Amniotic epithelial cell (primary cell): Measurements from ENCODE around the gene SHC2.
A peak's percentile ranks its signal among the peaks of the same experiment; 100 is the strongest.
"Not testable (repeated sequence)": the region's sequence is repeated elsewhere in the genome, so short reads cannot be mapped to it uniquely, and the experiment has no call there.

ENCODE experiments used
- DNase-seq: peaks from one replicate; pipeline ENCODE4 v3.0.0-alpha.2; 2010; ENCODE audit warnings: low read depth

SHC2 gene

DNA sequence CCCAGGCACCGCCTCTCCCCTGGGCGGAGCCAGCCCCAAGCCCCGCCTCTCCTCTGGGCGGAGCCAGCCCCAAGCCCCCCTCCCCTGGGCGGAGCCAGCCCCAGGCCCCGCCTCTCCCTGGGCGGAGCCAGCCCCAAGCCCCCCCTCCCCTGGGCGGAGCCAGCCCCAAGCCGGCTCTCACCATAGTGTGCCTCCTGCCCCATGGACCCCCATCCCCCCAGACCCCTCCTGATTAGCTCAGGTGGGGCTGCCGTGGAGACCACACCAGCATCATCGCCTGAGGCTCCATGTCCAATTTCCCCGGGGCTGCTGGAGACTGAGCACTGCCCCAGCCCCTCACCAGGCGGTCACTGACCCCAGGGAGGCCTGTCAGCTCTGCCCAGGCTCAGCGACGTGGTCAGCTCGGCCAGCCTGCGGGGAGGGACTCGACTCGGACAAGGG lies 31.3 kb upstream of the SHC2 start:
- no peak for DNase-seq

DNA sequence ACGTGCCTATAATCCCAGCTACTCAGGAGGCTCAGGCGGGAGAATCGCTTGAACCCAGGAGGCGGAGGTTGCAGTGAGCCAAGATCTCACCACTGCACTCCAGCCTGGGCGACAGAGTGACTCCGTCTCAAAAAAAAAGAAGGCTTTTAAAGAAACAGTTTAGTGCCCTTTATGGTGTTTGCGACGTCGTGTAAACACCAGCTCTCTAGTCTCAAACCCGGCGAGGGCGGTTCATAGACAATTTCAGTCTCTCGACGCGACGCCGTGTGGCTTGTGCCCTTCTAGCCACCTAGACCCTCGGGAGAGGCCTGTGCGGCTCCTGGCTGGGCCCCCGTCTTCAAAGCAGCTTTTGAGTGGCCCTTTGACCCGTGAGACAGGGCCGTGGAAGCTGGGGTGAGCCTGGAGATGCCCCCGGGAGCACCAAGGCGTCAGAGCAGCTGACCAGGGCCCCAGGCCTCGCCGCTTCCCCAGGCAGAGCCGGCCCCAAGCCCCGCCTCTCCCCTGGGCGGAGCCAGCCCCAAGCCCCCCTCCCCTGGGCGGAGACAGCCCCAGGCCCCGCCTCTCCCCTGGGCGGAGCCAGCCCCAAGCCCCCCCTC lies 30.4 kb upstream of the SHC2 start:
- no peak for DNase-seq

DNA sequence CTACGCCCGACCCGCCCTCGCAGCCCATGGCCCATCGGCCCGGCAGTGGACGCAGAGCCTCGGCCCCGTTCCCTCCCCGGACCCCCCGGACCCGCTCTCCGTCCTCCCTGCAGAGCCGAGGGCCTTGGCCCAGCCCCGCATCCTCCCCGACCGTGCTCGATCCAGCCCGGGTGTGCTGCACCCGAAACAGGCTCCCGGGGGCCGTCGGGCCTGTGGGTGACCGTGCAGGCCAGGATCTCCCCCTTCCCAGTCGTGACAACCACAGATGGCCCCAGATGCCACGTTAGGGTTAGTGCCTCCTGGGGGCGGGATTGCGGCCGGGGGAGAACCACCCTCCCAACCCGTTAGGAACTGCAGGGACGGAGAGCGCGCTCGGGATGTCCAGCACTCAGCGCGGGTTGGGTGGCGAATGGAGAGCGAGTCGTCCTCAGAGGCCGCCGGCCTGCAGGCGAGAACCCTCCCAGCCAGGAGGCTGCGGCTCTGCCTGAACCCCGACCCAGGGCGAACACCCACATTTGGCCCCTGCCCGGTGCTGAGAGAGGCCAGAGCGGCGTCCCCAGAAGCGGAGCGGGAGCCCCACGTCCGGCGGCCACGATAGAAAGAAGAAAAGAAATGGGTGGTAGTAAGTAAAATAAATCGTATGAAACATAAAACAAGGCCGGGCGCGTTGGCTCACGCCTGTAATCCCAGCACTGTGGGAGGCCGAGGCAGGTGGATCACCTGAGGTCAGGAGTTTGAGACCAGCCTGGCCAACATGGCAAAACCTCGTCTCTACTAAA lies 28.8 kb upstream of the SHC2 start:
- DNase-seq = peak; percentile 27

DNA sequence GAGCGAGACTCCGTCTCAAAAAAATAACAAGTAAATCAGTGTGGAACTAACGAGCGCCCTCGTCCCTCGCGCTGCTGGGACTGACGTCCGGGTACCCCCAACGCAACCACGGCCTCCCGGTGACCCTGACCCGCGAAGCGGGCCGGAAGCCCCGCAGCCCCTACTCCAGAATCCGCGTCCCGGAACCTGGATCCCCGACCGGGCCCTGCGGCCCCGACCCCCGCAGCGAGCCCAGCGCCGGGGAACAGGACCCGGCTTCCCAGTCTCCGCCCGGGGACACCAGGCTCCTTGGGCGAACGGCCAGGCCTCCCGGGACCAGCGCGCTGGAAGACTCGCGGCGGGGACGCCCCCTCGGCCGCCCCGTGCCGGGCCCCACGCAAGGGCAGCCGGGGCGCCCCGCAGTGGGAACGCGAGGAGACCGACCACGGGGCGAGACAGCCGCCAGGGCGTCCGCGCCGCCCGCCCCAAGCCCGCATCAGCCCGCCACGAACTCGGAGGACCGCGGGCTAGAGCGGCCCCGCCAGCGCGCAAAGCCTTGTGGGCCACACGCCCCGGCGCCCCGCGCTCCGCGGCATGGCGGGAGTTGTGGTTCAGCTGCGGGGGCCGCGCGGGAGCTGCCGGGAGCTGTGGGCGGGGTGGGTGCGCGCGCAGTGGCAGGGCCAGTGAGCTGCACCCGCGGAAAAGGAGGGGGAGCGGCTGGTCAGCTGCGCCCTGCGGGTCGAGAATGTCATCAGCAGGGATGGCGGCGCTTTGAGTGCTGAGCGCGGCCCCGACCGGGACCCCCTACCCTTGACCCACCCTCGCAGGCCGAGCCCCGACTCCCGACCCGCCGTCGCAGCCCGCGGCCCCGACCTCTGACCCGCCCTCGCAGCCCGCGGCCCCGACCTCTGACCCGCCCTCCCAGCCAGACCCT lies 27.9 kb upstream of the SHC2 start:
- DNase-seq = peak; percentile 91

DNA sequence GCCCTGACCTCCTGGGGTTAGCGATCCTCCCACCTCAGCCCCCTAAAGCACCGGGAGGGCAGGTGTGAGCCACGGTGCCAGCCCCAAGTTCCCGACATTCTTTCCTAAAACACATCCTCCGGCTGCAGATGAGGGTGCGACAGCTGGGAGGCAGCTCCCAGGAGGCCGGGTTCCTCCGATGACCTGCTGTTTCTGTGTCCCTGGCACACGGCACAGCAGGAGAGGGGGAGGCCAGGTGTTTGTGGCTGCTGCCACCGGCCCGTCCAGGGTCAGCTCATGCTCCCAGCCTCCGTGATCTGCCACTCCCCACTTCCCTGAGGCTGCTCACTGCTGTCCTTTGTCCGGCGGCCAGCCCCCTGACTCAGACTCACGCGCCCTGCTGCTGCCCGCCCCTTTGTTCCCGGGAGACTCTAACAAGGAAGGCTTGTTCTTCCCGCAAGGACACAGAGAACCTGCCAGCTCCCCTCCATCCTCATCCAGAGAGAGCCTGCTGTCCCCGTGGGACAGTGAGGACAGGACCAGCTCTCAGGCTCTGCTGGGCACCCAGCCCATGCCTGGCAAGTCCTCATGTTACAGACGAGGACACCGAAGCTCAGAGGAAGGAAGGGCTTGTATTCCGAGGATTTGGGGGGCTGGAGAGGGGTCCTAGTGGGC lies 24.9 kb upstream of the SHC2 start:
- no peak for DNase-seq

DNA sequence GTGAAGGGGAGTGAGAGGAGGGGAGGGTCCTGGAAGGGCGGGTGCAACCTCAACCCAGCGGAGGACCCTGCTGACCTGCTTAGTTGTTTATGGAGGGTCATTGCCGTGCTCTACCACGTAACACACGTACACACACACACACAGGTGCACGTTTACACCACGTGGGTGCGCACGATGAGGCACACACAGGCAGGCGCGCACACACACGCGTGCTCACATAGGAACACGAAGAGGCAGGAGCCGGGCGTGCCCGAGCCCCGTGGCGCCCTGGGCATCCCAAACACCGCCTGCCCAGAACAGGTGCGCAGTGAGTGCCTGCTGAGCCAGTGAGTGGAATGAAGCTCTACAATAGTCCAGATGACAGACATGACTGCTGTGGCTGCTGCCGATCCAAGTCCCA lies 24.2 kb upstream of the SHC2 start:
- DNase-seq = no peak

DNA sequence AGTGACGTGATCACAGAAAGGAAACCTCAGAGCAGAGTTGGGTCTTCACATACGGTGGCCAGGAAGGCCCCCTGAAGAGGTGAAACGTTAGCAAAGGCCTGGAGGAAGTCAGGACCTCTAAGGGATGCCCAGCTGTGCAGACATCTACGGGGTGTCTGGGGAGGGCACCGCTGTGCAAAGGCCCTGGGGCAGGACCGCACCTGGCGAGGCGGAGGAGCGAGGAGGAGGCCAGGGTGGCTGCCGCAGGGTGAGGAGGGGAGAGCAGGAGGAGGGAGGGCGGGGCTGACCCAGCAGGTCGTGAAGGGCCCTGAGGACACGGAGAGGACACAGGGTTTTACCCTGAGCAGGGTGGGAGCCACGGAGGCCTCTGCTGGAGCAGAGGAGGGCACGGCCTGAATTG lies 23.7 kb upstream of the SHC2 start:
- no peak for DNase-seq

DNA sequence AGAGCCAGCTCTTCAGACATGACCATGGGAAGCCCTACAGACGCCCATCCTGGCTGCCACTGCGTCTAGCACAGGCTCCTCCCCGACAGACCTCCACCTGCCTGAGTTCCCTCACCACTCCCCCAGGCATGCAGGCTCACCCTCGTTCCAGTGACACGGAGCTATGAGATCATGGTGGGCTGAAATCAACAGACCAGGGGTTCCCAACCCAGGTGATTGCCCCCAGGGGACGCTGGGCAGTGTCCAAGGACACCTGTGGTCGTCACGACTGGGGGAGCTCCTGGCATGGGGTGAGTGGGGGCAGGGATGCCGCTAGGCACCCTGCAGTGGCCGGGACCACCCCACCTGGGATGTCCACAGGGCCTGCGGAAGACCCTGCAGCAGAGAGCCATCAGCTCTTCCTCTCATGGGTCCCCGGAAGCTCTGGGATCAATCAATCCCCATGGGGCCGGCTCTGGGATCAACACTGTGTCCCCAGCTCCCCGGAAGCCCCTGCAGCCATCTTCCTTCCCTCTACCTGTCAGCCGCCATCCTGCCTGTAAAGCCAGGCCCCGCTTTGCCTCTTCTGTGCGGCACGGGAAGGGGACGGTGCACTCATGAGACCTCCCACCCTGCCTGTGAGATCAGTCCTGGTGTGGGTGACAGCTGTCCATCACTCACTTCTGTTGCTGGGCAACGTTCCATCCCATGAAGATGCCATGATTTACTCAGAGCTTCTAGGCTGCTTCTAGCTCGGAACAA lies 22.7 kb upstream of the SHC2 start:
- no peak for DNase-seq

DNA sequence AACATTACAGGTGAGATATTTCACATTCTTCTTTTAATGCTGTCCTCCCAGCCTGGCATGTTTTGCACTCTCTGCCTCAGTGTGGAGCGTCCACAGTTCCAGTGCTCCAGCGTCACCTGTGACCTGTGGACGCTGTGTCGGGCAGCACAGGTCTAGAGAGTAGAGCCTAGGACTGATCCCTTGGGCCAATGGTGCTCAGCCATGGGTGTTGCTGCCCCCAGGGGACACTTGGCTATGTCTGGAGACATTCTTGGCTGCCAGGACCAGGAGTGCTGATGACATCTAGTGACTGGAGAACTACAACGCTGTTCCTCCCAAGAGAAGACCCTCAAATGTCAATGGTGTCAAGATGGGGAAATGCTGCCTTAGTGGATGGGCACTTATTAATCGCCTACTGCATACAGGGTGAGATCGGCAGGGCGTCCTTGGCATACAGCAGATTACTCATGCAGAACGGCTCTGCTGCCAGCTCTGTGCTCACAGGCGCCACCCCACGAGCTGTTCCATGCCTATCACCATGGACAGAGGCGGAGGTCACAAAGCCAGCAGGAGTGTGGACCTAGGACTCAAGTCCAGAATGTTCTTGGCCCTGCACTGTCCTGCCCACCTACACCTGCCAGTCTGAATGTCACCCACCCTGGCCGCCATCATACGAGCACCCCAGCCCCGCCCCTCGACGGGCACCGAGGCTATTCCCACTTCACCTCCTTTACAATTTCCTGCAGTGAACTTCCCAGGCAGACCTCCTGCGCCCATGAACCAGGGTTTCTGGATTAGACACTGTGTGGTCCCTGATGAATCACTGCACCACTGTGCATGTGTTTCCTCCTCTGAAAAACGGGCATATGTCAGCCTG lies 21.6 kb upstream of the SHC2 start:
- DNase-seq = peak; percentile 10

DNA sequence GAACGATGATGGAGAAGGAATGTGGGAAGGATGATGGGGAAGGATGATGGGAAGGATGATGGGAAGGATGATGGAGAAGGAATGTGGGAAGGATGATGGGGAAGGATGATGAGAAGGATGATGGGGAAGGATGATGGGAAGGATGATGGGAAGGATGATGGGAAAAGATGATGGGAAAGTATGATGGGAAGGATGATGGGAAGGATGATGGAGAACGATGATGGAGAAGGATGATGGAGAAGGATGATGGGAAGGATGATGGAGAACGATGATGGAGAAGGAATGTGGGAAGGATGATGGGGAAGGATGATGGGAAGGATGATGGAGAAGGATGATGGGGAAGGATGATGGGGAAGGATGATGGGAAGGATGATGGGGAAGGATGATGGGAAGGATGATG lies 20.3 kb upstream of the SHC2 start:
- not testable (repeated sequence) for DNase-seq

DNA sequence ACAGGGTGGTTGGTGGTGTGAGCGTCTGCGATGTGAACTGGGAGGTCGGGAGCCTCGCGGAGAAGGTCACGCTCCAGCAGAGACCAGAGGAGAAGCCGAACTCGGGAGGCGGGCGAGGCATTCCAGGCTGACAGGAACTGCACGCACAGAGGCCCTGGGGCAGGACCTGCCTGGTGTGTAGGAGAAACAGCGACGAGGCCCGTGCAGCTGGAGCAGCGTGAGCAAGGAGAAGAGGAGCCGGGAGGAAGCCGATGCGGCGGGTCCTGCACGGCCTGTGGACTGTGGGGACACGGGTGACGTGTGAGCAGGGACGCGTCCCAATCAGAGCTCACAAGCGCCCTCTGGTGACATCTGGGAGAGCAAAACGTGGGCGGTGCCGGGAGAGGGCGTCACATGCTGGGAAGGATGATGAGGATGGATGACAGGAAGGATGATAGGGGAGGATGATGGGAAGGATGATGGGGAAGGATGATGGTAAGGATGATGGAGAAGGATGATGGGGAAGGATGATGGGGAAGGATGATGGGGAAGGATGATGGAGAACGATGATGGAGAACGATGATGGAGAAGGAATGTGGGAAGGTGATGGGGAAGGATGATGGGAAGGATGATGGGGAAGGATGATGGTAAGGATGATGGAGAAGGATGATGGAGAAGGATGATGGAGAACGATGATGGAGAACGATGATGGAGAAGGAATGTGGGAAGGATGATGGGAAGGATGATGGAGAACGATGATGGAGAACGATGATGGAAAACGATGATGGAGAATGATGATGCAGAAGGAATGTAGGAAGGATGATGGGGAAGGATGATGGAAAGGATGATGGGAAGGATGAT lies 19.4 kb upstream of the SHC2 start:
- DNase-seq = peak; percentile 49

DNA sequence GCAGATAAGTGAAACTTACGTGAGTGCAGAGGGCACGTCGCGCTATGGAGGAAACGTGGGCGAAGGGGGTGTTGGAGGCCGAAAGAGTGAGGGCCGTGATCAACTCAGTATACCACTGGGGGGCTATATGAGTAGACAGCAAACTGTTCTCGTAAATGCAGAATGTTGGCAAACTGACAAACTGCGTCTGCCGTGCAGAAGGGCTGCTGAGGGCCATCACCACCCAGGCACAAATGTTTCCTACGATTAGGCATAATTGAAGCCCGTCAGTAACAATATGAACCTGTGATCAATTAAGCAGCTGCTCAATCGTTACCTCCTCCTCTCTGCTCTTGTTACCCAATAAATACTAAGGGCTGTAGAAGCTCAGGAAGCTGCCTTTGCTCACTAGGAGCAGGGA lies 18.1 kb upstream of the SHC2 start:
- no peak for DNase-seq

DNA sequence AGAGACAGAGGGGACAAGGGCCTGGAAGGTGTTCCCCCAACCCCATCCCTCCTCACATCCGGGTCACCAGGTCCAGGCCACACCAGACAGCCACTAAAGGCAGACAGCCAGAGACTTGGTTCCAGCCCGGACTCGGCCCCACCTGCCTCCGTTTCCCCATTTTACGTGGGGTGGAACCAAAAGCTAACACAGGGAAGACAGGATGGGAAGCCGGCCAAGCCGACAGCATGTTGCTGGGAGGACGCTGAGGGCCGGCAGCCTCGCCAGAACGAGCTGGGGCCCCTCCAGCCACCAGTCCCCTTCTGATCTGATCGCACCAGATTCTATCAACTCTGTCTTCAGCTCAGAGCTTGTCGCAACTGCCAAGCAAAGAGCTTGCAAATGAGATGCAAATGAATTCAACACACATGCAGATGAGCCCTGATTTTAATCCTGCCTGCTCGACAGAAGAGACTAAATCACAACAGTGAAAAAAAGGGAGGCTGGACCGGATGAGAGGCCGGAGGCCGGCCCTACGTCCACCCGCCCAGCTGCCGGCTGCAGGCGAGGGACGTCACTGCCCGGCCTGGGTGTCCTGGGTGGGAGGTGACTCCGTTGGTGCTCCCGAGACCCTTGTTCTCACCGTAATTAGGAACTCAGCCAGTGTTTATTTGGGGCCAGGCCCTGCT lies 17.5 kb upstream of the SHC2 start:
- DNase-seq = no peak

DNA sequence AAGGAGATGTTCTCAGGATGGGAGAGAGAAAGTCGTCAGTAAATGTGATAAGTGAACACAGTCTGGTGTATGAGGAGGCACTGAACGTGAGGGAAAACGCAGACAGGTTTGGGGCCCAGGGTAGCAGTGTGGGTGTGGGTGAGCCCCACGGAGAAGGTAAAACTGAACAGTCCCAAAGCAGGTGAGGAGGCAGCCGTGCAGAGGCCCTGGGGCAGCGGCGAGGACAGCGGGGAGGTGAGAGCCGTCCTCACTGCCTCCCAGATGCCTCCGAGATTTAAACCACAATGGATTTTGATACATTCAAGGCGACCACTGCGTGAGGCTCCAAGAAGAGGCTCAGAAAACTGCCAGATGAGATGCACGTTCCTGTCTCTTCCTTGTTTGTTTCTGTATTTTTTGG lies 14.5 kb upstream of the SHC2 start:
- DNase-seq = no peak

DNA sequence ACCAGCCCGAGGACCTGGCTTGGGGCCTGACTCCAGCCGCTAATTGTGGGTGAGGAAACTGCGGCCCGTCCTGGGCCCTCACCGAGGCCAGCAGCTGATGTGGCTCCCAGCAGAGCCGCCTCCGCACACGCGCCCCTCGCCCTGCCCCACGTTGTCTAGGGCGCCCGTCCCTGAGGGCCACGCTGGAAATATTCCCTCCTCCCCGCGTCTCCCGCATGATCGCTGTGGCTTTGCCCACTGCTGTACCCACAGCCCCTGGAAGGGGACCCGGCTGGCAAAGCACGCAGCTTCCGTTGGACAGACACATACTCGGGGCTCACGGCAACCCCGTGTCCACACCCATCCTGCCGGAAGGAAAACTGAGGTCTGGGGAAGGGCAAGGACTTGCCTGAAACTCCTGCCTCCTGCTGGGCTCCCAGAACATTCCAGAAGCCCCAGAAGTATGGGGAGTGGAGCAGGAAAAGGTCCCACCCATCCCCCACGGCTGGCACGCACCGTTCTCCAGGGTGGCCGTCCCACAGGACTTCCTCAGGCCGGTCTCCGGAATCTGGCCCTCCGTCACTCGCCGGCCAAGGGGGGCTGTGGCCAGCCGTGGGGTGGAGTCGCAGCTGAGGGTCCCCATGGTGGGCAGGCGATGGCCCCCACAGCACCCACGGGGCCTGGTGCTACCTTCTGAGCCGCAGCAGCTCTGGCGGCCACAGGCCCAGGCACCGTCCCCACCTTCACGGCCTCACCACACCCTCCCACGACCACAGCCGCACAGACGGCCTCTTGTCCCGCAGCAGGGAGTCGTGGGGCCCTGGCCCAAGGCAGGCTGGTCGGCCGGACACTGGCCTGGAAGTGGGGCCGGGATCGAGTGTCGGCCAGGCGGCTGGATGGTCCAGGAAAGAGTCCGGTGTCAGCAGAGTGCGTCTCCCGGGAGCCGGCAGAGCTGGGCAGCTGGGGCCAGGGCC lies 13.6 kb upstream of the SHC2 start:
- no peak for DNase-seq

DNA sequence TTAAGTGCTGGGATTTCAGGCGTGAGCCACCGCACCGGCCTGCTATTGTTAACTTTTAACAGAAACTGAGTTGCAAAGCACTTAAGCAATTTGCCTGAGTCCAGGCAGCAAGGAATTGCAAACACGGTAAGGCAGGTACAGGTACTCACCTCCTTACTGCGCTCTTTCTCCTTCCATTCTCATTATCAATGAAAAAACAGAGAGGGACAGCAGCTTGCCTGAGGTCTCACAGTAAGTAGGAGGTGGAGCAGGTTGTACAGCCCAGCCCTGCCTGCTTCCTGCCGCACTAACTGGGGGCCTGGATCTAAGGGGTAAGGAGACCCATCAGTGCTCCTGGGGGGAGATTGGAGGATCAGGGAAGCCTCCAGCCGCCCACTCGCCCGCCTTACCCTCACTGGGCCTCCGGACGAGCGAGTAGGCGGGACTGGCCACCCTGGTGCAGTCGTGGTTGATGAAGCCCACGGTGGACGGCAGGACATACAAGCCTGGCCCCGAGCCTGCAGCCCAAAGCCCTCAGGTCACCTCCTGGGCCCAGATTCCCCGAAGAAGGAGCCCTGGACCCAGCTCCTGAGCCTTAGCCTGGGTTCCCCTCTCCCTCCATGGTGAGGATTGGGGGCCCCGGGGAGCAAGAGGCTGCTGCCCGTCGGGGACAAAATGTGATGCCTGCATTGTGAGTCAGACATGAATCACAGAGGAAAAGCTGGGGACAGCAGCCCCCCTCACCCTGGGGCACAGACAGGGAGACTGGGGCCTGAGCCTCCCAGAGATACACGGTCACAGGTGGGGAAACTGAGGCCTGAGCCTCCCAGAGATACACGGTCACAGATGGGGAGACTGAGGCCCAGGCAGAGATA lies 11.4 kb upstream of the SHC2 start:
- no peak for DNase-seq

DNA sequence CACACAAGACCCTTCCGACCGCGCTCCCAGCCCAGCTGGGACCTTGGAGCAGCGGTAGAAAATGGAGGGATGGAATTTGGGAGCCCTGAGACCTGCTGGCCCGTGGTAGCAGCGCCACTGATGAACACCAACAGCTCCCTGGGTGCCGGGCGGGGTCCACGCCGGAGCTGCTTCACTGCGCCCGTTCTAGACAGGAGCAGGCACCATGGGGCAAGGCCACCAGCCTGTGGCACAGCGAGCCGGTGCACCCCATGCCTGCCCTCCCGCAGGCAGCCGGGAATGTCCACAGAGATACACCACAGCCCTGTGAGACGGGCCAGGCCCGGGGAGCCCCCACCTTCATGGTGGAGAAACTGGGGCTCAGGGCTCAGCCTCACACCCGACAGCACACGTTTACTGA lies 9.9 kb upstream of the SHC2 start:
- DNase-seq = no peak
